Sigmoid colon (tissue), 3 donors: ENCODE results near the gene ALOX15B.

Experiments
- CTCF ChIP-seq, 4 experiments: fragments of 450-650 bp in 3 of 4; fragments of 200-600 bp in 1 of 4; IDR thresholded peaks; one replicate each; pipeline ENCODE4 v1.5.1; 2016 to 2019; ENCODE audit warnings: antibody characterized with exemption in 4 of 4, mild to moderate bottlenecking in 3 of 4, moderate library complexity in 2 of 4
- POLR2A ChIP-seq, 2 donors: fragments of 450-650 bp; IDR thresholded peaks; one replicate each; pipeline ENCODE4 v1.6.1; 2016; ENCODE audit warnings: antibody characterized with exemption in 2 of 2, mild to moderate bottlenecking in 2 of 2, moderate library complexity in 2 of 2

GRCh38 chr17:8081876-8082275, 43.0 kb downstream of the ALOX15B start:
- TF ChIP-seq CTCF (IDR thresholded peaks at IDR 0.05) (no peak), POLR2A (IDR thresholded peaks at IDR 0.05) (no peak)
